Liver (tissue), 9 donors: ENCODE data around the gene TBC1D4. TPM values are rescaled to one million over a fixed set of nuclear protein-coding genes. Genes with fewer than 3 reads are reported as not detected.

Source experiments
- DNase-seq: peaks from one replicate; pipeline ENCODE4 v3.0.0-alpha.2; 2017; ENCODE audit warnings: low spot score
- H3K27ac ChIP-seq, 2 donors: one replicate each; pipeline ENCODE4 v1.7.0; 2013; ENCODE audit warnings: inconsistent platforms in 2 of 2, low read length in 2 of 2, control low read depth in 1 of 2, low read depth in 1 of 2, mild to moderate bottlenecking in 1 of 2
- H3K27me3 ChIP-seq, 4 donors: one replicate each; pipeline versions ENCODE4 v1.6.1 to v1.7.0; 2013; ENCODE audit warnings: low read length in 3 of 4, inconsistent platforms in 1 of 4, mild to moderate bottlenecking in 1 of 4, moderate library complexity in 1 of 4; ENCODE audit not compliant: control insufficient read depth in 4 of 4, insufficient read depth in 4 of 4
- H3K36me3 ChIP-seq, 4 donors: one replicate each; pipeline versions ENCODE4 v1.6.1 to v1.7.0; 2013; ENCODE audit warnings: low read length in 3 of 4, mild to moderate bottlenecking in 3 of 4, low read depth in 1 of 4, moderate library complexity in 1 of 4; ENCODE audit not compliant: control insufficient read depth in 4 of 4, insufficient read depth in 3 of 4
- H3K4me1 ChIP-seq, 4 donors: one replicate each; pipeline versions ENCODE4 v1.6.1 to v1.7.0; 2013; ENCODE audit warnings: low read length in 3 of 4, mild to moderate bottlenecking in 3 of 4, moderate library complexity in 1 of 4; ENCODE audit not compliant: control insufficient read depth in 4 of 4, insufficient read depth in 4 of 4
- H3K4me3 ChIP-seq, 3 donors: one replicate each; pipeline versions ENCODE4 v1.6.1 to v1.7.0; 2013; ENCODE audit warnings: low read length in 3 of 3, control low read depth in 1 of 3, low read depth in 1 of 3, mild to moderate bottlenecking in 1 of 3
- H3K9ac ChIP-seq, 2 donors: one replicate each; pipeline ENCODE4 v1.7.0; 2013; ENCODE audit warnings: low read length in 2 of 2, mild to moderate bottlenecking in 2 of 2, moderate library complexity in 2 of 2, control low read depth in 1 of 2, low read depth in 1 of 2
- H3K9me3 ChIP-seq, 4 donors: one replicate each; pipeline versions ENCODE4 v1.6.1 to v1.7.0; 2013; ENCODE audit warnings: low read length in 3 of 4; ENCODE audit not compliant: control insufficient read depth in 4 of 4
- ATF3 ChIP-seq: IDR thresholded peaks from 2 replicates; pipeline ENCODE4 v1.6.1; 2016; ENCODE audit warnings: antibody characterized with exemption
- CTCF ChIP-seq: fragments of 150-350 bp; IDR thresholded peaks from 2 replicates; pipeline ENCODE4 v1.5.1; 2017; ENCODE audit warnings: improper control_type of control experiment, low read depth, low read length; ENCODE audit not compliant: missing input control
- EGR1 ChIP-seq, 2 donors: IDR thresholded peaks; 2 replicates each; pipeline ENCODE4 v1.6.1; 2016 to 2018; ENCODE audit warnings: antibody characterized with exemption in 2 of 2, low read depth in 2 of 2
- FOXA1 ChIP-seq: IDR thresholded peaks from 2 replicates; pipeline ENCODE4 v1.6.1; 2016; ENCODE audit warnings: antibody characterized with exemption
- FOXA2 ChIP-seq: IDR thresholded peaks from 2 replicates; pipeline ENCODE4 v1.6.1; 2016; ENCODE audit warnings: antibody characterized with exemption
- GABPA ChIP-seq, 2 donors: IDR thresholded peaks in 1 of 2; conservative IDR thresholded peaks in 1 of 2; 2 replicates each; pipeline ENCODE4 v1.6.1; 2016; ENCODE audit warnings: antibody characterized with exemption in 2 of 2, mild to moderate bottlenecking in 1 of 2, moderate library complexity in 1 of 2
- HNF4A ChIP-seq, 2 donors: conservative IDR thresholded peaks; 2 replicates each; pipeline ENCODE4 v1.6.1; 2016; ENCODE audit warnings: antibody characterized with exemption in 2 of 2, mild to moderate bottlenecking in 2 of 2
- HNF4G ChIP-seq: IDR thresholded peaks from 2 replicates; pipeline ENCODE4 v1.6.1; 2016; ENCODE audit warnings: antibody characterized with exemption
- JUND ChIP-seq, 2 donors: IDR thresholded peaks; 2 replicates each; pipeline ENCODE4 v1.6.1; 2016; ENCODE audit warnings: antibody characterized with exemption in 2 of 2
- MAX ChIP-seq: IDR thresholded peaks from 2 replicates; pipeline ENCODE4 v1.6.1; 2016; ENCODE audit warnings: antibody characterized with exemption
- NR2F2 ChIP-seq: IDR thresholded peaks from 2 replicates; pipeline ENCODE4 v1.6.1; 2016; ENCODE audit warnings: antibody characterized with exemption
- RAD21 ChIP-seq, 2 donors: IDR thresholded peaks; 2 replicates each; pipeline ENCODE4 v1.6.1; 2016; ENCODE audit warnings: antibody characterized with exemption in 2 of 2, mild to moderate bottlenecking in 2 of 2
- REST ChIP-seq: IDR thresholded peaks from 2 replicates; pipeline ENCODE4 v1.6.1; 2016; ENCODE audit warnings: antibody characterized with exemption, mild to moderate bottlenecking
- RXRA ChIP-seq, 2 donors: IDR thresholded peaks; 2 replicates each; pipeline ENCODE4 v1.6.1; 2017 to 2018; ENCODE audit warnings: antibody characterized with exemption in 2 of 2, mild to moderate bottlenecking in 1 of 2
- SP1 ChIP-seq: IDR thresholded peaks from 2 replicates; pipeline ENCODE4 v1.6.1; 2018; ENCODE audit warnings: antibody characterized with exemption, mild to moderate bottlenecking
- TAF1 ChIP-seq: conservative IDR thresholded peaks from 2 replicates; pipeline ENCODE4 v1.6.1; 2016; ENCODE audit warnings: antibody characterized with exemption, mild to moderate bottlenecking
- YY1 ChIP-seq: IDR thresholded peaks from 2 replicates; pipeline ENCODE4 v1.6.1; 2016; ENCODE audit warnings: antibody characterized with exemption, mild to moderate bottlenecking
- ZBTB33 ChIP-seq: IDR thresholded peaks from 2 replicates; pipeline ENCODE4 v1.6.1; 2016; ENCODE audit warnings: antibody characterized with exemption
- WGBS: extraction: QIAGEN DNeasy Blood & Tissue Kit; methylation state at CpG from one replicate; pipeline ENCODE4 v1.1.7; 2013; 5-methylcytosine and 5-hydroxymethylcytosine counted together
- polyA plus RNA-seq, 2 donors: library from polyadenylated mRNA; stranded (reverse) in 1 of 2; unstranded in 1 of 2; fragments of 200-250 nt in 1 of 2; fragments of >200 nt in 1 of 2; fragmentation: Nextera tagmentation in 1 of 2; extraction: Ambion mirVana in 1 of 2; gene quantifications; one replicate each; pipeline versions ENCODE4 v1.2.1 to v1.2.3, GENCODE V29; 2013 to 2015
- total RNA-seq, 2 donors: library from RNA; depleted of rRNA; stranded (reverse); fragments of >200 nt; gene quantifications; one replicate each; pipeline ENCODE4 v1.2.3, GENCODE V29; 2014
- donor health status: healthy.
- donor health status: healthy.
- donor health status: healthy.
- donor health status: healthy.
- donor health status: healthy.

Gene TBC1D4
- total RNA-seq, result 10 to 100 TPM in 1 of 2 donors, 1 to 10 TPM in 1; 9.2 to 11.1 TPM
- 1 to 10 TPM; 2.3 to 3.8 TPM for polyA plus RNA-seq

- WGBS, result under 1% methylated on average over 58 of the region's 58 CpGs
- Histone ChIP-seq H3K27ac (peak within 1 kb of the TSS; percentile 85 to 92), H3K4me3 (peak within 1 kb of the TSS; percentile 86 to 97 (median 93)), H3K27me3 (no peaks in the 10 kb centered on the region), H3K9me3 (no peaks in the 10 kb centered on the region), H3K9ac (peak within 1 kb of the TSS; percentile 65 to 95), H3K36me3 (no peaks in the 10 kb centered on the region), H3K4me1 (peaks cover 0 to 21% (median 11%) of the 10 kb centered on the region in 4 donors)
- DNase-seq, result peak; percentile 72
- TF ChIP-seq YY1 (peak; percentile 55), RXRA (IDR thresholded peaks at IDR 0.05) (peak; percentile 34 to 43), ZBTB33 (no peak), CTCF (peak; percentile 71), JUND (IDR thresholded peaks at IDR 0.05) (peak in 1 of 2 donors; percentile 15), ATF3 (no peak), HNF4A (conservative IDR thresholded peaks at IDR 0.05) (peak; percentile 18 to 41), EGR1 (IDR thresholded peaks at IDR 0.05; ENCODE audit: low read depth in 2 of 2) (no peak), FOXA2 (no peak), REST (no peak), NR2F2 (peak; percentile 69), MAX (peak; percentile 35), GABPA (IDR thresholded peaks at IDR 0.05 in 1 of 2, conservative IDR thresholded peaks at IDR 0.05 in 1 of 2) (no peak), SP1 (peak; percentile 50), RAD21 (IDR thresholded peaks at IDR 0.05) (peak; percentile 81 to 86), HNF4G (no peak), FOXA1 (no peak), TAF1 (peak; percentile 29)
Measured at GRCh38 chr13:75482070-75482819, at the start of gene TBC1D4. Gene TBC1D4, minus strand, starts transcription at chr13:75482169. Its CDS starts 402 bp downstream, at chr13:75481767.
